ENCODE results near the gene RPL35.
"Not testable (repeated sequence)": the region's sequence is repeated elsewhere in the genome, so short reads cannot be mapped to it uniquely, and the experiment has no call there.

RPL35 gene

GRCh38 chr9:124852121-124852828, 9.5 kb downstream of the RPL35 start:
- DNase-seq, result no peak

- DNase-seq, result no peak
These were observed 12.0 kb downstream of the RPL35 start for GRCh38 chr9:124849801-124850200.

DNA sequence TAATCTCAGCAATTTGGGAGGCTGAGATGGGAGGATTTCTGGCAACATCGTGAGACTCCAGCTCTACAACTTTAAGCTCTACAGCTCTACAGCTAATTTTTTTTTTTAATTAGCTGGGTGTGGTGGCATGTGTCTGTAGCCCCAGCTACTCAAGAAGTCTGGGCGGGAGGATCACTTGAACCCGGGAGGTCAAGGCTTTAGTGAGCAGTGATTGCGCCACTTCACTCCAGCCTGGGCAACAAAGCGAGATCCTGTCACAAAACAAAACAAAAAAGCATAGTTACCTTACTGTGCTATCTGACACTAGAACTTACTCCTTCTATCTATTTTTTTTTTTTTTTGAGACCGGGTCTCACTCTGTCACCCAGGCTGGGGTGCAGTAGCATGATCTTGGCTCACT, 14.8 kb downstream of the RPL35 start:
- DNase-seq, result no peak

GRCh38 chr9:124846467-124846866, 15.3 kb downstream of the RPL35 start:
- not testable (repeated sequence) for DNase-seq

- DNase-seq, result peak; percentile 34 to 56 (median 45)
These were observed 17.5 kb downstream of the RPL35 start for GRCh38 chr9:124844291-124844690.

DNA sequence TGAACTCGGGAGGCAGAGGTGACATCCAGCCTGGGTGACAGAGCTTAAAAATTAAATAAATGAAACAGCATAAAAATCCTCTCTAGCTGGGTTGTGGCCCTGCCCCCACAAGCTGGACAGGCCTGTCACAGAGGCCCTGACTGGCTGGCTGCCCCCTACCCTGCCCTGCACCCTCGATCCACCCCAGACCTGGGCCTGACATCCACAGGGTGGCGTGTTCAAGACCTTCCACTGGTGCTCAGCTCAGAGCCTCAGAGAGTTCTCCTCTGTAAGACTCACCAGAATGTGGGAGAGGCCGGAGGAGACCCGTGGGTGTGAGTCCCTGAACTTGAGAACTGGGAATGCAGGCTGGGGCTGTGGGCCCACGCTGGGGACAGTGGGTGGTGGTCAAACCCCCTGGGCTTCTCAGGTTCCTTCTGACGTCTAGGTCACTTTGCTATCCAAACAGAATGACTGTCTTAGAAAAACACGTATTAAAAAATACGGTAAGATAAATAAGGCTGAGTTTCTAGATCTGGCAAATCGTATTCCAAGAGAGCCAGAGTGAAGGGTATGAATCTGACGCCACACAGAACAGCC, 18.2 kb downstream of the RPL35 start:
- DNase-seq, result no peak

DNA sequence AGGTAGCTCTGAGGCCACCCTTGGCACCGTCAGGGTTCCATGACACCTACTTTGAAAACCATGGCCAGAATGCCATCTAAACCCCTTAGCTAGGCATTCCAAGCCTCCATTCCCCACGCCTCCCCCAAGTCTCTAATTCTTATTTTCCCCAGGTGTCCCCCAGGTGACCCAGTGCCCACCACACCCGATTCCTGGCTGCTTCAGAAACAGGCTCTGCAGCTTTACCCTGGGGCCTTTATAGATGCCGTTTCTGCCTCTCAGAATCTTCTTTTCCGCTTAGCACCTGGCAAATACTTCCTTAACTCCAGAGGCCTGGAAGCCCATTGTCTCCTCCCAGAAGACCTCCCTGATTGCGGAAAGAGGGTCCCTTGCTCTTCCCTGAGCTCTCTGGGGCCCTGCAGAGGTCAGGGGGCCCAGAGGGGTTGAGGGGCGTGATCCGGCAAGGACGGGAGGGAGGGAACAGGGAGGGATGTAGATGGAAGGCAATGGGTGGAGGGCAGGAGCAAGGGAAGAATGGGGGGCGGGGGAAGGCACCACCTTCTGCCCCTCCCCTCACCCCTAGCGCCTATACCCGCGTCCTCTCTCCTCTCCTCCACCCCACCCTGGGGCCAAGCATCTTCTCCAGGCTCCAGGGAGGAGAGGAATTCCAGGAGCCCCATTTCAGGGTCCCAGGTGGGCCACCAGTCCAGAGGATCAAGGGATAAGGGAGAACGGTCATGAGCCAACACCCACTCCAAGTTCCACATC, 20.5 kb downstream of the RPL35 start:
- DNase-seq, result no peak

GRCh38 chr9:124840300-124840833, 21.4 kb downstream of the RPL35 start:
- peak in 2 of 4 experiments; percentile 23 to 39 for DNase-seq

GRCh38 chr9:124839612-124840299, 22.0 kb downstream of the RPL35 start:
- DNase-seq, result peak in 3 of 4 experiments; percentile 32 to 56 (median 45)

- DNase-seq, result not testable (repeated sequence)
These were observed 23.0 kb downstream of the RPL35 start for GRCh38 chr9:124838567-124839275.

- not testable (repeated sequence) for DNase-seq
These were observed 23.6 kb downstream of the RPL35 start for GRCh38 chr9:124838132-124838531.

GRCh38 chr9:124835026-124835557, 26.7 kb downstream of the RPL35 start:
- DNase-seq, result no peak

DNA sequence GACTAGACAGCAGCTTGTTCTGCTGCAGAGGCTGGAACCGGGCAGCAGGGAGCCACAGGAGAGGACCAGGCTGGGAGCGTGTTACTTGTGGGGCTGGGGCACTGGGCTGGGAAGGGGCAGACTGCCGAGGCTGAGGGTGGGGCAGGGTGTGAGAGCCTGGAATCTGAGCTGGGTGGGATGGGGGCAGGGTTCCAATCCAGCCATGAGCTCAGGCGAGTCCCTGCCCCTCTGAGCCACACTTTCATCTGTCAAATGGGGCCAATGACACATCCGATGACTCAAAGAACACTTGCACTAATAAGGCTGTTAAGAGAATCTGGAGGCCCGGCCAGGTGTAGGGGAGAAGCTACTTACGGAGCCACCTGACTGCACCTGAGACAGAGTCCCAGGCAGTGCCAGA, 27.2 kb downstream of the RPL35 start:
- no peak for DNase-seq

DNA sequence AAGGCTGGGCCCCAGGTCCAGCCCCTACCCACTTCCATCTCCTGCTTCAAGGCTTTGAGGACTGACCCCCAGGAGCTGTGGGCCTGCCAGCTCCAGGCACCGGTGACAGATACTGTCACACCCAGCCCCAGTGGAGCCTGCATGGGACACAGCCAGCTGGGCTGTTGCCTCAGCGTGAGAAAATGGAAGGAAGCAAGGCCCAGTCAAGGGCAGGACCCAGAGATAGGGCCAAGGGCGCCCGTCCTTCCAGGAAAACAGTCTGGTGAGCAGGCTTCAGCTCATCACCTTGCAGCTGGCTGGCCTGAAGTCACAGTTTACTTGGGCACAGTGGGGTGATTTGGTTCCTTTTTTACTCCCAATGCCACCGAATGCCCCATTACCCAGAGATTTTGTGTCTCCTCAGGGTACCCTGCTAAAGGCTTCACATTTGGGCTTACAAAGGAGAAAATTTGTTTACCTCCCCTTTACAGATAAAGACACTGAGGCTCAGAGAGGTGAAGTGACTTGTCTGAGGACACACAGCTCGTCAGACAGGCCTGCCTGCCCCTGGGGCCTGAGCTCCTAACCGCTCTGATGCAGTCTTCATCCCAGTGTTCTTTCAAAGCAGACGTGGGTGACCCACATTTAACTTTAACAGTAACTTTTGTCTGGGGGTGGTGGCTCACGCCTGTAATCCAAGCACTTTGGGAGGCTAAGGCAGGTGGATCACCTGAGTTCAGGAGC, 30.0 kb downstream of the RPL35 start:
- peak in 3 of 4 experiments; percentile 25 to 40 (median 29) for DNase-seq

DNA sequence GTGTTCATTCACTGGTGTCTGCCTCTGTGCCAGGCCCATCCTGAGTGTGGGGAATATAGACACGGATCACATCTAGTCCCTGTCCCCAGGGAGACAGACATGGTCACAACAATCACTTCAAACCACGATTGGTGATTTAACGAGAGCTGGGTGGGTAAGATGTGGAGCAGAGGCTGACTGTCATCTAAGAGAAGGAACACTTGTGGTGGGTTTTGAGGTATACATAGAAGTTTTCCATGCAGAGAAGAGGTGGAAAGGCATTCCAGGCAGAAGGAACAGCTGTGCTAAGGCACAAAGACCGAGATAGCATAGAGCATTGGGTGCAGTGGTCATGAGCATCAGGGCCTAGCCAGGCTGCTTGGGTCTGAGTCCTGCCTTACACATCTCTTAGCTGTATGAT, 31.2 kb downstream of the RPL35 start:
- DNase-seq, result no peak

- no peak for DNase-seq
These were observed 32.5 kb downstream of the RPL35 start for GRCh38 chr9:124829334-124829669.

- DNase-seq, result no peak
These were observed 33.0 kb downstream of the RPL35 start for GRCh38 chr9:124828489-124829333.

- no peak for DNase-seq
These were observed 40.8 kb downstream of the RPL35 start for GRCh38 chr9:124820698-124821623.
